MM.1S (cell line): ENCODE measurements around the gene PPP3R1.

ENCODE experiments used
- DNase-seq: peaks from one replicate; pipeline ENCODE4 v3.0.0-alpha.2; 2015
- H2AFZ ChIP-seq: fragments of 300-600 bp; sonication (generic); 2 replicates; pipeline ENCODE4 v1.6.0; 2016; ENCODE audit warnings: antibody characterized with exemption, low read length
- H3F3A ChIP-seq: fragments of 300-600 bp; sonication (generic); 2 replicates; pipeline ENCODE4 v1.6.1; 2016; ENCODE audit warnings: mild to moderate bottlenecking, antibody characterized with exemption, low read length, moderate library complexity, mixed read lengths; ENCODE audit not compliant: insufficient read depth
- H3K27ac ChIP-seq: fragments of 300-600 bp; sonication (generic); 2 replicates; pipeline ENCODE4 v1.5.1; 2016; ENCODE audit warnings: mild to moderate bottlenecking, low read length
- H3K27me3 ChIP-seq: fragments of 300-600 bp; sonication (generic); replicated peaks from 2 replicates; pipeline ENCODE4 v1.6.0; 2016; ENCODE audit warnings: low read length; ENCODE audit not compliant: insufficient read depth
- H3K36me3 ChIP-seq: fragments of 300-600 bp; sonication (generic); replicated peaks from 2 replicates; pipeline ENCODE4 v1.6.1; 2016; ENCODE audit warnings: mild to moderate bottlenecking, low read length, mixed read lengths; ENCODE audit not compliant: insufficient read depth
- H3K4me1 ChIP-seq: fragments of 300-600 bp; sonication (generic); 2 replicates; pipeline ENCODE4 v1.6.1; 2016; ENCODE audit warnings: low read length, mixed read lengths
- H3K4me2 ChIP-seq: fragments of 300-600 bp; sonication (generic); 2 replicates; pipeline ENCODE4 v1.6.0; 2016; ENCODE audit warnings: low read depth, low read length
- H3K4me3 ChIP-seq: fragments of 300-600 bp; sonication (generic); 2 replicates; pipeline ENCODE4 v1.5.1; 2016; ENCODE audit warnings: low read length, mixed read lengths
- H3K79me2 ChIP-seq: fragments of 300-600 bp; sonication (generic); 2 replicates; pipeline ENCODE4 v1.6.1; 2016; ENCODE audit warnings: mixed run types, low read length, mixed read lengths
- H3K9ac ChIP-seq: fragments of 300-600 bp; sonication (generic); 2 replicates; pipeline ENCODE4 v1.6.1; 2016; ENCODE audit warnings: low read length, mixed read lengths
- H3K9me2 ChIP-seq: fragments of 300-600 bp; sonication (generic); replicated peaks from 2 replicates; pipeline ENCODE4 v1.6.1; 2016; ENCODE audit warnings: mild to moderate bottlenecking, low read length, mixed read lengths; ENCODE audit not compliant: insufficient read depth
- H3K9me3 ChIP-seq: fragments of 300-600 bp; sonication (generic); replicated peaks from 2 replicates; pipeline ENCODE4 v1.6.1; 2016; ENCODE audit warnings: mild to moderate bottlenecking, low read length, mixed read lengths; ENCODE audit not compliant: insufficient read depth
- H4K20me1 ChIP-seq: fragments of 300-600 bp; sonication (generic); 2 replicates; pipeline ENCODE4 v1.6.1; 2016; ENCODE audit warnings: mild to moderate bottlenecking, low read length, moderate library complexity, mixed read lengths; ENCODE audit not compliant: insufficient read depth
- EZH2 ChIP-seq: fragments of 300-600 bp; sonication (generic); optimal IDR thresholded peaks from 2 replicates; pipeline ENCODE3; 2017; ENCODE audit warnings: low read depth, mild to moderate bottlenecking, antibody characterized with exemption, low read length, mixed read lengths
- EZH2phosphoT487 ChIP-seq: fragments of 300-600 bp; sonication (generic); IDR thresholded peaks from 2 replicates; pipeline ENCODE4 v1.6.1; 2018; ENCODE audit warnings: antibody characterized with exemption, low read length
- TF ChIP-seq, protein P1 (sequence below): fragments of 300-600 bp; sonication (generic); IDR thresholded peaks from 2 replicates; pipeline ENCODE4 v1.5.1; 2016; ENCODE audit warnings: antibody characterized with exemption, low read length, mixed read lengths

Gene PPP3R1

DNA sequence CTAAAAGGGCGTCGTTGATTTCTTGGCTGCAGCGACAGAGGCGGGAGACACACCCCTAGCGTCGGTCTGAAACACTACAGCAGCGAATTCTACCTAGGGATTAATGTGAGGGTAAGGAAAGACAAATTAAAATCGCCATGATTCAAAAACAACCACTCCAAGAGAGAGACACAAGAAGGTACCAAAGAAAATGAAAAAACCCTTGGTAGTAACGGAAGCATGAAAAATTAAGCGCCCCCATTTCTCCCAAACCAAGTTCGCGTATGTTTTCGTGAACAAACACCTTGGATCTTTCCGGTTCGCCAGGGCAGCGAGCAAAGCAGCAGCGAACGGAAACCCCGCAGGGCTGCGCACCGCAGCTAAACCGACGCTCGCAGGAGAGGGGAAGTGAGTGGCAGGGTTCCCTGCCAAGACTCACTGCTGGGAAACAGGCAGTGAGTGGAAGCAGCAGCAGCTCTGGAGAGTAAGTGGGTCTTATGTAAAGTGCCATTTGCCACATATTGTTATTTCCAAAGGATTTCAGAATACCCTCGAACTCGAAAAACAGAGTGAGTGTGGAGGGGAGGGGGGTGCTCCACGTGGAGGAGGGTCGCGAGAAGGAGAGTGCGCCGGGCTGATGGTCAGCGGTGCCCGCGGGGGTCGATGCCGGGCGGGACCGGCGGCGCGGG, 1.0 kb downstream of the PPP3R1 start:
- Histone ChIP-seq H3K4me3 (peak overlapping the region; percentile 96), H3K4me1 (peaks cover 25% of the 10 kb centered on the region), H3K36me3 (no peaks in the 10 kb centered on the region; the same call in 1 of the 2 replicates), H3K9me2 (no peaks in the 10 kb centered on the region), H4K20me1 (peaks cover 46% of the 10 kb centered on the region), H3K27ac (peak overlapping the region; percentile 87), H3K9me3 (no peaks in the 10 kb centered on the region), H2AFZ (peak overlapping the region; percentile 55), H3K9ac (peak overlapping the region; percentile 83), H3K4me2 (peak overlapping the region; percentile 68), H3K27me3 (0 out of 2 replicates have a peak, but pooled peaks cover 7% of the 10 kb centered on the region), H3F3A (peaks cover 26% of the 10 kb centered on the region), H3K79me2 (peaks cover 57% of the 10 kb centered on the region)
- TF ChIP-seq, protein P1, sequence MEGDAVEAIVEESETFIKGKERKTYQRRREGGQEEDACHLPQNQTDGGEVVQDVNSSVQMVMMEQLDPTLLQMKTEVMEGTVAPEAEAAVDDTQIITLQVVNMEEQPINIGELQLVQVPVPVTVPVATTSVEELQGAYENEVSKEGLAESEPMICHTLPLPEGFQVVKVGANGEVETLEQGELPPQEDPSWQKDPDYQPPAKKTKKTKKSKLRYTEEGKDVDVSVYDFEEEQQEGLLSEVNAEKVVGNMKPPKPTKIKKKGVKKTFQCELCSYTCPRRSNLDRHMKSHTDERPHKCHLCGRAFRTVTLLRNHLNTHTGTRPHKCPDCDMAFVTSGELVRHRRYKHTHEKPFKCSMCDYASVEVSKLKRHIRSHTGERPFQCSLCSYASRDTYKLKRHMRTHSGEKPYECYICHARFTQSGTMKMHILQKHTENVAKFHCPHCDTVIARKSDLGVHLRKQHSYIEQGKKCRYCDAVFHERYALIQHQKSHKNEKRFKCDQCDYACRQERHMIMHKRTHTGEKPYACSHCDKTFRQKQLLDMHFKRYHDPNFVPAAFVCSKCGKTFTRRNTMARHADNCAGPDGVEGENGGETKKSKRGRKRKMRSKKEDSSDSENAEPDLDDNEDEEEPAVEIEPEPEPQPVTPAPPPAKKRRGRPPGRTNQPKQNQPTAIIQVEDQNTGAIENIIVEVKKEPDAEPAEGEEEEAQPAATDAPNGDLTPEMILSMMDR, result peak; percentile 69
- TF ChIP-seq EZH2 (no peak), EZH2phosphoT487 (no peak)
- DNase-seq, result peak; percentile 89

DNA sequence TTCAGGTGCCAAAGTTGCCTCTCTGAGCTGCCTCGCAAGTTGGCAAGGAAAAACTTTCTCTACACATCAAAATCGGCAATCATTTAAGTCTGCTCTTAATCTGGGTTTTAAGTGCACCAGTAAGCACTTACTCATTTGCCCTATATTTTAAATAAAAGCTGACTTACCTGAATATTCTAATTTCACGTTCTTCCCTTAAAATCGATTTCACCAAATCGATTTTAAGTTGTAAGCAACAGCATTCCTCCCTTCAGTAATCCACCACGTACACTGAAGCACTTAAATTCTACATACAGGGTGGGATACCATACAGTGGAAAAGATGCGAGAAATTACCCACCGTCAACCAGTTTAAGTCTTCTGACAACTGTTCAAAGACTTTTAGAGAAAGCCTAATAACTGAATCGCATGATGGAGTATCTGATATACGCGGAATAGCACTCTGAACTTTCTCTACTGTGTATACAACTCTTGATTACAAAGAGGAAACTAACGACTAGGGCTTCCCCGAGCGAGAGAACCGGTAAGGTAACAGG, 1.6 kb downstream of the PPP3R1 start:
- H3K79me2 ChIP-seq, result peaks cover 63% of the 10 kb centered on the region
- peak overlapping the region; percentile 96 for H3K4me3 ChIP-seq
- H3K4me1 ChIP-seq, result peaks cover 20% of the 10 kb centered on the region
- H3K4me2 ChIP-seq, result peak overlapping the region; percentile 68
- no peaks in the 10 kb centered on the region for H3K9me2 ChIP-seq
- DNase-seq, result no peak
- no peaks in the 10 kb centered on the region for H3K9me3 ChIP-seq
- peaks cover 49% of the 10 kb centered on the region for H4K20me1 ChIP-seq
- peak overlapping the region; percentile 83; the same call in 1 of the 2 replicates for H3K9ac ChIP-seq
- 0 out of 2 replicates have a peak, but pooled peaks cover 7% of the 10 kb centered on the region for H3K27me3 ChIP-seq
- no peak overlapping the region for H2AFZ ChIP-seq
- H3K27ac ChIP-seq, result peak overlapping the region; percentile 87; the same call in 1 of the 2 replicates
- TF ChIP-seq EZH2phosphoT487 (no peak), EZH2 (no peak)
- TF ChIP-seq, protein P1, result no peak
- no peaks in the 10 kb centered on the region; the same call in 1 of the 2 replicates for H3K36me3 ChIP-seq
- peaks cover 25% of the 10 kb centered on the region for H3F3A ChIP-seq

DNA sequence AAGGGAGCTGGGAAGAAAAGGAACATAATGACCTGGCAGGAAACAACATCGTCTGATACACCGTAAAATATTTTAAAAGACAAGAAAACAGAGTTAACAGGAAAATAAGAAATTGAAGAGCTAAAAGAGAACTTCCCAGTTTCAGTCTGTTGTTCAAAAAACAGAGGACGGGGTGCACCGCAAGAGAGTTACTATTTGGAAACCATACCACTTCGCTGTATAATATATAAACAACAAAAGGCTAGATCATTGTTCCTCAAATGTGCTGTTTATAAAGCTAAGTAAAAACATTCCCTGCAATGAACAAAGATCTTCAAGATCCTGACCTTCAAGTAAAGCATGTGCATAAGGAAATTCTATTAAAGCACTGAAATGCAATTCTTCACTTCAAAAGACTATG, 2.1 kb downstream of the PPP3R1 start:
- Histone ChIP-seq H3K4me1 (peaks cover 15% of the 10 kb centered on the region), H3K36me3 (no peaks in the 10 kb centered on the region; the same call in 1 of the 2 replicates), H3K9me3 (no peaks in the 10 kb centered on the region), H4K20me1 (peaks cover 54% of the 10 kb centered on the region), H3K9ac (peak overlapping the region; percentile 83; the same call in 1 of the 2 replicates), H3K27ac (peak overlapping the region; percentile 87; the same call in 1 of the 2 replicates), H3K79me2 (peaks cover 68% of the 10 kb centered on the region), H3K4me3 (peak overlapping the region; percentile 96), H3F3A (peaks cover 21% of the 10 kb centered on the region), H3K4me2 (peak overlapping the region; percentile 68), H3K27me3 (0 out of 2 replicates have a peak, but pooled peaks cover 7% of the 10 kb centered on the region), H2AFZ (no peak overlapping the region), H3K9me2 (no peaks in the 10 kb centered on the region)
- no peak for TF ChIP-seq EZH2phosphoT487
- TF ChIP-seq EZH2, result no peak
- TF ChIP-seq, protein P1, result no peak
- DNase-seq, result no peak
